Measurements from ENCODE around the gene ST3GAL4. TPM values are rescaled to one million over a fixed set of nuclear protein-coding genes. Genes with fewer than 3 reads are reported as not detected.

Gene ST3GAL4
- total RNA-seq, 1 experiment from 2014 or later: 11.2 TPM

GRCh38 chr11:126417091-126417862, 61.8 kb downstream of the ST3GAL4 start:
- ChIA-PET CTCF (interaction anchor here (1.0 to 2.2 kb wide), 4 partner anchors 23 to 334 kb away, joined by 3 to 15 read pairs (median 4); no protein-coding TSS in a partner anchor), POLR2A (interaction anchor here (1.0 kb wide), 1 partner anchor 62 kb away, joined by 9 read pairs; the partner anchor contains the start of gene ST3GAL4)
- H3K36me3 Mint-ChIP-seq (ENCODE audit: insufficient read depth, unreplicated experiment): no peaks in the 10 kb centered on the region
- BruUV-seq (replicated peaks): no TSS peak
- intact Hi-C loops (cut with micrococcal nuclease; ENCODE audit: unreplicated experiment): no loop called here
- H3K4me1 Mint-ChIP-seq (ENCODE audit: low read depth, unreplicated experiment): no peaks in the 10 kb centered on the region
- H3K4me3 Mint-ChIP-seq (ENCODE audit: unreplicated experiment): peak overlapping the region; percentile 60
- no peak for DNase-seq
- H3K27ac Mint-ChIP-seq (ENCODE audit: unreplicated experiment): no peak overlapping the region
- no peaks in the 10 kb centered on the region for H3K27me3 Mint-ChIP-seq (ENCODE audit: insufficient read depth, unreplicated experiment)
- Histone ChIP-seq H3K4me3 (ENCODE audit: low read depth, low read length) (peak overlapping the region; percentile 48), H3K9me3 (no peaks in the 10 kb centered on the region), H3K36me3 (ENCODE audit: control insufficient read depth, insufficient read depth, low read length) (no peaks in the 10 kb centered on the region), H3K4me1 (peaks cover 5% of the 10 kb centered on the region; the same call in 1 of the 2 replicates), H3K27me3 (replicated peaks; ENCODE audit: control insufficient read depth, insufficient read depth, low read length) (no peaks in the 10 kb centered on the region)
- TF ChIP-seq CTCF (IDR thresholded peaks at IDR 0.05; ENCODE audit: insufficient read depth in 1 of 2, low read depth in 1 of 2, low read length in 1 of 2, severe bottlenecking in 1 of 2, unreplicated experiment in 1 of 2): no peak
- no peaks in the 10 kb centered on the region for H3K9me3 Mint-ChIP-seq (ENCODE audit: unreplicated experiment)

- Histone ChIP-seq H3K4me3 (ENCODE audit: low read depth, low read length) (no peak overlapping the region), H3K27me3 (replicated peaks; ENCODE audit: control insufficient read depth, insufficient read depth, low read length) (no peaks in the 10 kb centered on the region), H3K9me3 (no peaks in the 10 kb centered on the region), H3K36me3 (ENCODE audit: control insufficient read depth, insufficient read depth, low read length) (no peaks in the 10 kb centered on the region), H3K4me1 (peaks cover 5% of the 10 kb centered on the region; the same call in 1 of the 2 replicates)
- Mint-ChIP-seq H3K4me1 (ENCODE audit: low read depth, unreplicated experiment) (no peaks in the 10 kb centered on the region), H3K36me3 (ENCODE audit: insufficient read depth, unreplicated experiment) (no peaks in the 10 kb centered on the region), H3K27ac (ENCODE audit: unreplicated experiment) (no peak overlapping the region), H3K27me3 (ENCODE audit: insufficient read depth, unreplicated experiment) (no peaks in the 10 kb centered on the region), H3K4me3 (ENCODE audit: unreplicated experiment) (no peak overlapping the region), H3K9me3 (ENCODE audit: unreplicated experiment) (no peaks in the 10 kb centered on the region)
- ChIA-PET CTCF (interaction anchor here (0.6 to 1.5 kb wide), 3 partner anchors 14 to 108 kb away, joined by 3 to 4 read pairs (median 4); no protein-coding TSS in a partner anchor), POLR2A (no interaction called here)
- no peak for DNase-seq
- BruUV-seq (replicated peaks): no TSS peak
- intact Hi-C loops (cut with micrococcal nuclease; ENCODE audit: unreplicated experiment): no loop called here
- no peak for TF ChIP-seq CTCF (IDR thresholded peaks at IDR 0.05; ENCODE audit: insufficient read depth in 1 of 2, low read depth in 1 of 2, low read length in 1 of 2, severe bottlenecking in 1 of 2, unreplicated experiment in 1 of 2)
Measured at GRCh38 chr11:126418887-126419286, 63.4 kb downstream of the ST3GAL4 start.

- Histone ChIP-seq H3K36me3 (ENCODE audit: control insufficient read depth, insufficient read depth, low read length) (no peaks in the 10 kb centered on the region), H3K4me1 (peaks cover 5% of the 10 kb centered on the region; the same call in 1 of the 2 replicates), H3K4me3 (ENCODE audit: low read depth, low read length) (no peak overlapping the region), H3K27me3 (replicated peaks; ENCODE audit: control insufficient read depth, insufficient read depth, low read length) (no peaks in the 10 kb centered on the region), H3K9me3 (no peaks in the 10 kb centered on the region)
- DNase-seq: no peak
- intact Hi-C loops (cut with micrococcal nuclease; ENCODE audit: unreplicated experiment): no loop called here
- TF ChIP-seq CTCF (IDR thresholded peaks at IDR 0.05; ENCODE audit: insufficient read depth in 1 of 2, low read depth in 1 of 2, low read length in 1 of 2, severe bottlenecking in 1 of 2, unreplicated experiment in 1 of 2): no peak
- Mint-ChIP-seq H3K9me3 (ENCODE audit: unreplicated experiment) (no peaks in the 10 kb centered on the region), H3K4me3 (ENCODE audit: unreplicated experiment) (no peak overlapping the region), H3K27ac (ENCODE audit: unreplicated experiment) (no peak overlapping the region), H3K27me3 (ENCODE audit: insufficient read depth, unreplicated experiment) (no peaks in the 10 kb centered on the region), H3K4me1 (ENCODE audit: low read depth, unreplicated experiment) (no peaks in the 10 kb centered on the region), H3K36me3 (ENCODE audit: insufficient read depth, unreplicated experiment) (no peaks in the 10 kb centered on the region)
- no TSS peak for BruUV-seq (replicated peaks)
- ChIA-PET POLR2A (no interaction called here), CTCF (interaction anchor here (1.4 to 1.5 kb wide), 2 partner anchors 8 to 109 kb away, joined by 4 read pairs; no protein-coding TSS in a partner anchor)
Measured at GRCh38 chr11:126419801-126420697, 64.6 kb downstream of the ST3GAL4 start.
